Astrocyte (in vitro differentiated cells and primary cell): ENCODE results near the gene DYSF.

Source experiments
- CTCF ChIP-seq: IDR thresholded peaks from 2 replicates; pipeline ENCODE4 v1.5.1; 2011; ENCODE audit warnings: low read depth, mild to moderate bottlenecking, inconsistent platforms, low read length, moderate library complexity; ENCODE audit not compliant: insufficient read depth
- EZH2 ChIP-seq: IDR thresholded peaks from 2 replicates; pipeline ENCODE4 v1.6.1; 2012; ENCODE audit warnings: mild to moderate bottlenecking, low read length, inconsistent platforms; ENCODE audit not compliant: insufficient read depth

GRCh38 chr2:71706121-71706520, 252.8 kb downstream of the DYSF start:
- TF ChIP-seq CTCF = no peak
- no peak for TF ChIP-seq EZH2
